Iris pigment epithelial cell (primary cell): Measurements from ENCODE around the gene CEP85L.

Experiments
- DNase-seq: peaks from one replicate; pipeline ENCODE4 v3.0.0-alpha.2; 2011; ENCODE audit warnings: low read depth

The CEP85L gene

GRCh38 chr6:118651282-118652050 is at the start of gene CEP85L:
CEP85L (minus strand) TSS chr6:118651591; CDS start chr6:118651269, 322 bp downstream.
- peak; percentile 90 for DNase-seq

- DNase-seq, result no peak
These were observed 49.1 kb upstream of the CEP85L start for GRCh38 chr6:118700531-118700930.

- DNase-seq, result no peak
These were observed 46.2 kb upstream of the CEP85L start for GRCh38 chr6:118697554-118697953.

GRCh38 chr6:118696271-118696670 is 44.9 kb upstream of the CEP85L start:
- DNase-seq, result no peak

- DNase-seq, result no peak
These were observed 42.2 kb upstream of the CEP85L start for GRCh38 chr6:118693562-118693961.

- no peak for DNase-seq
These were observed 34.5 kb upstream of the CEP85L start for GRCh38 chr6:118685823-118686449.

- DNase-seq, result no peak
These were observed 32.8 kb upstream of the CEP85L start for GRCh38 chr6:118683881-118684872.

DNA sequence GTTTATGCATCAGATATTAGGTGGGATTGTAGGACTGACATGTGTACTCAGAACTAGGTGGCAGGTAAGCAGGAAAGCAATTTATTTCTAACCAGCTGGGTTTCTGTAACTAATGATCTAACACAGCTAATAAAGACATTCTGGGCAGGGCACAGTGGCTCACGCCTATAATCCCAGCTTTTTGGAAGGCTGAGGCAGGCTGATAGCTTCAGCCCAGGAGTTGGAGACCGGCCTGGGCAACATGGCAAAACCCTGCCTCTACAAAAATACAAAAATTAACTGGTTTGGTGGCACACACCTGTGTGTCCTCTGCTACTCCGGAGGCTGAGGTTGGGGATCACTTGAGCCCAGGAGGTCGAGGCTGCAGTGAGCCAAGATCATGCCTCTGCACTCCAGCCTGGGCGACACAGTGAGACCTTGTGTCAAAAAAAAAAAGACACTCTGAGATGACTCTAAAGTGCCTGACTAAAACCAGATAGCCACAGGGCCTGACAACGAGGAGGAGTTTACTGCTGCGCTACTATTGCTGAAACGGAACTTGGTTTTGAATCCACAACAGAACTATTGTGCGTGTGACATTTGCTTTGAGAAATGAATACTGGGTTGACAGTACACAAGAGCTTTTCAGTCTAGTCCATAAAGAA is 29.2 kb upstream of the CEP85L start:
- DNase-seq, result no peak

- peak; percentile 59 for DNase-seq
These were observed 28.0 kb upstream of the CEP85L start for GRCh38 chr6:118679327-118679901.

- DNase-seq, result peak; percentile 37
These were observed 27.5 kb upstream of the CEP85L start for GRCh38 chr6:118678866-118679265.

DNA sequence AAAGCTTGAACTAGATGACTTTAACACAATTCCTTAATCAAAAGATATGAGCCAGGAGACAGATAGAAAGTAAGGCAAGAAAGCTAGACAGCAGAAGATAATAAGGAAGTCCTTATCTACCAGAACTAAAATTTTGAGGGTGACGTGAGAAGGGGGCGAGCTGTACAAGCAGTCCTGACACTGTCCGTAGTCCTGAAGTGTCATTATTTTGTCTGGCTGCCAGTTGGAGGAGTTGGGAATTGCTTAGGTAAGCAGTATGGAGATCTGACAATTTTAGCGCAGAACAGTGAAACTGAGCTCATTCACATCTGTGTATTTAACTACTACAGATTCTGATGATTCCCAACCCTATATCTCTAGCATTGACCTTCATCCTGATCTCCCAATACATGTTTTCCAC is 25.8 kb upstream of the CEP85L start:
- DNase-seq, result no peak

- no peak for DNase-seq
These were observed 23.8 kb upstream of the CEP85L start for GRCh38 chr6:118675225-118675624.

- no peak for DNase-seq
These were observed 23.4 kb upstream of the CEP85L start for GRCh38 chr6:118674772-118675171.

GRCh38 chr6:118672678-118673077 is 21.3 kb upstream of the CEP85L start:
- DNase-seq, result no peak

- DNase-seq, result no peak
These were observed 18.2 kb upstream of the CEP85L start for GRCh38 chr6:118669561-118669960.

DNA sequence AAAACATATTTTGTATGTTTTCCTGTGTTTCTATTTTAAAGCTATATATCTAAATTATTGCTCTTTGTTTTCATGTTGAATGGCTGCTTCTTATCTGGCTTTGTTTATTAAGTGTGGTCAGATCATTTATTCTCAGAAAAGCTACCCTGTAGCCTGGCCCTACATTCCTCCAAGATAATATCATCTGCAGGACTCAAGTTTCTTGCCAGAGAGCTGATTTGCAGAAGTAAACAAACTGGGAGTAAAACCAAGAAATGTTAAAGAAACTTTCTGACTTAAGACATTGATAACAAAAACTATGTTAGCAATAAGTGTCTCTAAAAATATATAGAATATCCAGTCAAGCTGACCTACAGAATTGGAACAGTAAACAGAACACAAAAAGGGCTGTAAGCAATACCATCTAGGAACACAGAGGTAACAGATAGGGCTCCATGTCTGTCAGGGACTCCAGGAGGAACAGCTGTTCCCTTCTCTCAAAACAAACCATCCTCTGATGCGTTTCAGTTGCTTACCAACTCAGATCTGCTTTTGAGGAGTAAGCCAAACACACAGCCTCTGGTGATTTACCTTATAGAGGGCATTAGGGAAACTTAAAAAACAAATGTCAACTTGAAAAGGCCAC is 17.5 kb upstream of the CEP85L start:
- peak; percentile 95 for DNase-seq

- peak; percentile 62 for DNase-seq
These were observed 16.6 kb upstream of the CEP85L start for GRCh38 chr6:118667988-118668387.

DNA sequence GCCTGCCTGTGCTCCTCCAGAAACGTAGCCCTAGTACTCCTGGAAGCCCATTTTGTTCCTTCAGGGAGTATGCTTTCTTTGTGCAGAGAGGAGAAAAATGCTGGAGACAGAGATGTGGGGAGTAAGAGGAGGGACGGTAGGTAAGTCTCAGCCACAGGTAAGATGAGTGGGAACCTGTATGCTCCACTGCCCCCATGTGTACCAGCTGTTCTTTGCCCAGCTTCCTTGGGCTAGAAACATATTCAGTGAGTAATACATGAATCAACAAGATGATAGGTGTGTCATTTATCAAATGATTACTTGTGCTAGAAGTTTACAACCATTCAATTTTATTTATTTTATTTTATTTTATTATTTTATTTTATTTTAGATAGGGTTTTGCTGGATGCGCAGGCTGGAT is 13.6 kb upstream of the CEP85L start:
- DNase-seq, result no peak

- no peak for DNase-seq
These were observed 12.9 kb upstream of the CEP85L start for GRCh38 chr6:118663993-118664985.

- no peak for DNase-seq
These were observed 10.4 kb upstream of the CEP85L start for GRCh38 chr6:118661831-118662230.
